ENCODE data around the gene INTS2. TPM values are rescaled to one million over a fixed set of nuclear protein-coding genes. Genes with fewer than 3 reads are reported as not detected.
"Not testable (repeated sequence)": the region's sequence is repeated elsewhere in the genome, so short reads cannot be mapped to it uniquely, and the experiment has no call there.

INTS2 gene
- total RNA-seq, 2 experiments from 2014 or later = 8.5 to 8.7 TPM

- no peaks in the 10 kb centered on the region for H3K36me3 ChIP-seq (ENCODE audit: insufficient read depth, low read length)
- ChIA-PET POLR2A (interaction anchor here (1.1 to 2.8 kb wide), 4 partner anchors 11 to 1224 kb away, joined by 3 to 18 read pairs (median 8); partner anchors contain the start of gene INTS2), CTCF (no interaction called here)
- DNase-seq (no peak), ATAC-seq (ENCODE audit: poor library complexity) (no peak)
- no peaks in the 10 kb centered on the region for H3K9me3 ChIP-seq (ENCODE audit: control insufficient read depth in 1 of 2, insufficient read depth in 1 of 2, low read length in 2 of 2)
- Mint-ChIP-seq H3K27me3 (no peaks in the 10 kb centered on the region), H3K36me3 (ENCODE audit: low read depth) (peaks cover 14% of the 10 kb centered on the region), H3K4me3 (peak overlapping the region; percentile 90), H3K27ac (peak overlapping the region; percentile 87), H3K9me3 (no peaks in the 10 kb centered on the region), H3K4me1 (ENCODE audit: low read depth) (peaks cover 31% of the 10 kb centered on the region)
- no peak overlapping the region for H3K4me3 ChIP-seq (ENCODE audit: low read length)
- no peak overlapping the region for H3K27ac ChIP-seq (ENCODE audit: low read depth in 1 of 2, low read length in 2 of 2)
- no peaks in the 10 kb centered on the region for H3K27me3 ChIP-seq (ENCODE audit: control insufficient read depth in 1 of 2, insufficient read depth in 2 of 2, low read length in 2 of 2)
- no peak for TF ChIP-seq CTCF (IDR thresholded peaks at IDR 0.05)
- intact Hi-C loops (cut with DNase I, micrococcal nuclease) = loop anchor here (2.0 to 10.0 kb wide), 3 partner anchors 65 to 1337 kb away; partner anchors contain the start of genes APPBP2 (in 1 of the 2), INTS2 (in 1 of the 2) and MED13 (in 1 of the 2)
- H3K4me1 ChIP-seq (ENCODE audit: insufficient read depth, low read length) = peaks cover 8% of the 10 kb centered on the region
Measured at GRCh38 chr17:61862105-61862574, 65.6 kb downstream of the INTS2 start.

- CTCF ChIA-PET = interaction anchor here (1.2 kb wide), 1 partner anchor 448 kb away, joined by 3 read pairs; no protein-coding TSS in a partner anchor
Measured at GRCh38 chr17:61860397-61860796, 67.4 kb downstream of the INTS2 start.

GRCh38 chr17:61856035-61856434 lies 71.7 kb downstream of the INTS2 start:
- Mint-ChIP-seq H3K27me3 (no peaks in the 10 kb centered on the region), H3K9me3 (no peaks in the 10 kb centered on the region), H3K4me1 (ENCODE audit: low read depth) (no peaks in the 10 kb centered on the region), H3K27ac (no peak overlapping the region), H3K4me3 (no peak overlapping the region), H3K36me3 (ENCODE audit: low read depth) (no peaks in the 10 kb centered on the region)
- ATAC-seq (ENCODE audit: poor library complexity) (no peak), DNase-seq (no peak)
- Histone ChIP-seq H3K4me1 (ENCODE audit: insufficient read depth, low read length) (no peaks in the 10 kb centered on the region), H3K27me3 (ENCODE audit: control insufficient read depth in 1 of 2, insufficient read depth in 2 of 2, low read length in 2 of 2) (no peaks in the 10 kb centered on the region), H3K27ac (ENCODE audit: low read depth in 1 of 2, low read length in 2 of 2) (no peak overlapping the region), H3K9me3 (ENCODE audit: control insufficient read depth in 1 of 2, insufficient read depth in 1 of 2, low read length in 2 of 2) (no peaks in the 10 kb centered on the region), H3K36me3 (ENCODE audit: insufficient read depth, low read length) (no peaks in the 10 kb centered on the region), H3K4me3 (ENCODE audit: low read length) (no peak overlapping the region)
- intact Hi-C loops (cut with DNase I, micrococcal nuclease) = no loop called here
- no peak for TF ChIP-seq CTCF (IDR thresholded peaks at IDR 0.05)
- POLR2A ChIA-PET = no interaction called here
- CTCF ChIA-PET = no interaction called here

More at GRCh38 chr17:61860397-61860796, 67.4 kb downstream of the INTS2 start:
- H3K4me3 Mint-ChIP-seq; H3K4me3 ChIP-seq (ENCODE audit: low read length); H3K4me1 ChIP-seq (ENCODE audit: insufficient read depth, low read length); H3K36me3 Mint-ChIP-seq (ENCODE audit: low read depth); H3K36me3 ChIP-seq (ENCODE audit: insufficient read depth, low read length); H3K9me3 ChIP-seq (ENCODE audit: control insufficient read depth in 1 of 2, insufficient read depth in 1 of 2, low read length in 2 of 2); DNase-seq; H3K9me3 Mint-ChIP-seq; H3K27ac ChIP-seq (ENCODE audit: low read depth in 1 of 2, low read length in 2 of 2); H3K27ac Mint-ChIP-seq; H3K27me3 Mint-ChIP-seq; ATAC-seq (ENCODE audit: poor library complexity); H3K27me3 ChIP-seq (ENCODE audit: control insufficient read depth in 1 of 2, insufficient read depth in 2 of 2, low read length in 2 of 2); POLR2A ChIA-PET: not testable (repeated sequence)
- peaks cover 31% of the 10 kb centered on the region for H3K4me1 Mint-ChIP-seq (ENCODE audit: low read depth)
- intact Hi-C loops (cut with DNase I, micrococcal nuclease) = loop anchor here in 1 of 2 experiments (5.0 to 10.0 kb wide), 2 partner anchors 207 to 1336 kb away; partner anchors contain the start of genes APPBP2 and MED13

GRCh38 chr17:61852857-61853256 lies 74.9 kb downstream of the INTS2 start:
- no peaks in the 10 kb centered on the region for H3K27me3 Mint-ChIP-seq

More at GRCh38 chr17:61852857-61853256, 74.9 kb downstream of the INTS2 start:
- ChIA-PET POLR2A (no interaction called here), CTCF (no interaction called here)
- H3K36me3 Mint-ChIP-seq (ENCODE audit: low read depth) = no peaks in the 10 kb centered on the region
- H3K4me3 Mint-ChIP-seq = no peak overlapping the region
- DNase-seq = no peak
- H3K27ac Mint-ChIP-seq = no peak overlapping the region
- H3K9me3 Mint-ChIP-seq = no peaks in the 10 kb centered on the region
- Histone ChIP-seq H3K4me1 (ENCODE audit: insufficient read depth, low read length) (no peaks in the 10 kb centered on the region), H3K9me3 (ENCODE audit: control insufficient read depth in 1 of 2, insufficient read depth in 1 of 2, low read length in 2 of 2) (no peaks in the 10 kb centered on the region), H3K4me3 (ENCODE audit: low read length) (no peak overlapping the region), H3K27ac (ENCODE audit: low read depth in 1 of 2, low read length in 2 of 2) (no peak overlapping the region), H3K27me3 (ENCODE audit: control insufficient read depth in 1 of 2, insufficient read depth in 2 of 2, low read length in 2 of 2) (no peaks in the 10 kb centered on the region), H3K36me3 (ENCODE audit: insufficient read depth, low read length) (no peaks in the 10 kb centered on the region)
- no peak for ATAC-seq (ENCODE audit: poor library complexity)
- intact Hi-C loops (cut with DNase I, micrococcal nuclease) = no loop called here
- H3K4me1 Mint-ChIP-seq (ENCODE audit: low read depth) = no peaks in the 10 kb centered on the region
- no peak for TF ChIP-seq CTCF (IDR thresholded peaks at IDR 0.05)
